ENCODE results near the gene RAB8B.

RAB8B gene

GRCh38 chr15:63276342-63277037, 87.1 kb downstream of the RAB8B start:
- Histone ChIP-seq H3K27me3 (ENCODE audit: control insufficient read depth, insufficient read depth, low read length) (no peaks in the 10 kb centered on the region), H3K27ac (peak overlapping the region; percentile 42), H3K4me3 (ENCODE audit: low read depth, low read length) (peak overlapping the region; percentile 57), H2AFZ (peak overlapping the region; percentile 75), H3K4me2 (ENCODE audit: low read length) (peak overlapping the region; percentile 61), H3K36me3 (ENCODE audit: control insufficient read depth, insufficient read depth, low read length) (no peaks in the 10 kb centered on the region), H3K4me1 (no peaks in the 10 kb centered on the region), H3K9ac (no peak overlapping the region), H3K79me2 (no peaks in the 10 kb centered on the region), H3K9me3 (ENCODE audit: control insufficient read depth, low read length) (no peaks in the 10 kb centered on the region)
- TF ChIP-seq, protein P1, sequence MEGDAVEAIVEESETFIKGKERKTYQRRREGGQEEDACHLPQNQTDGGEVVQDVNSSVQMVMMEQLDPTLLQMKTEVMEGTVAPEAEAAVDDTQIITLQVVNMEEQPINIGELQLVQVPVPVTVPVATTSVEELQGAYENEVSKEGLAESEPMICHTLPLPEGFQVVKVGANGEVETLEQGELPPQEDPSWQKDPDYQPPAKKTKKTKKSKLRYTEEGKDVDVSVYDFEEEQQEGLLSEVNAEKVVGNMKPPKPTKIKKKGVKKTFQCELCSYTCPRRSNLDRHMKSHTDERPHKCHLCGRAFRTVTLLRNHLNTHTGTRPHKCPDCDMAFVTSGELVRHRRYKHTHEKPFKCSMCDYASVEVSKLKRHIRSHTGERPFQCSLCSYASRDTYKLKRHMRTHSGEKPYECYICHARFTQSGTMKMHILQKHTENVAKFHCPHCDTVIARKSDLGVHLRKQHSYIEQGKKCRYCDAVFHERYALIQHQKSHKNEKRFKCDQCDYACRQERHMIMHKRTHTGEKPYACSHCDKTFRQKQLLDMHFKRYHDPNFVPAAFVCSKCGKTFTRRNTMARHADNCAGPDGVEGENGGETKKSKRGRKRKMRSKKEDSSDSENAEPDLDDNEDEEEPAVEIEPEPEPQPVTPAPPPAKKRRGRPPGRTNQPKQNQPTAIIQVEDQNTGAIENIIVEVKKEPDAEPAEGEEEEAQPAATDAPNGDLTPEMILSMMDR (IDR thresholded peaks at IDR 0.05), result no peak

- Histone ChIP-seq H3K4me3 (ENCODE audit: low read depth, low read length) (peak within 1 kb of the TSS; percentile 81), H3K79me2 (no peaks in the 10 kb centered on the region), H3K9ac (peak within 1 kb of the TSS; percentile 37), H3K9me3 (ENCODE audit: control insufficient read depth, low read length) (no peaks in the 10 kb centered on the region), H3K27me3 (ENCODE audit: control insufficient read depth, insufficient read depth, low read length) (no peaks in the 10 kb centered on the region), H3K36me3 (ENCODE audit: control insufficient read depth, insufficient read depth, low read length) (no peaks in the 10 kb centered on the region), H3K27ac (peak within 1 kb of the TSS; percentile 82), H3K4me2 (ENCODE audit: low read length) (peak within 1 kb of the TSS; percentile 89), H2AFZ (peak within 1 kb of the TSS; percentile 98), H3K4me1 (no peaks in the 10 kb centered on the region)
- TF ChIP-seq, protein P1 (IDR thresholded peaks at IDR 0.05), result no peak
Observed at GRCh38 chr15:63277038-63277892, 87.9 kb downstream of the RAB8B start, which contains the start of gene APH1B. Gene APH1B (plus strand): TSS chr15:63277605. CDS start chr15:63277624, 19 bp downstream.

- H3K27me3 ChIP-seq (ENCODE audit: control insufficient read depth, insufficient read depth, low read length), result no peaks in the 10 kb centered on the region
- no peaks in the 10 kb centered on the region for H3K79me2 ChIP-seq
- no peaks in the 10 kb centered on the region for H3K36me3 ChIP-seq (ENCODE audit: control insufficient read depth, insufficient read depth, low read length)
- peak overlapping the region; percentile 89 for H3K4me2 ChIP-seq (ENCODE audit: low read length)
- TF ChIP-seq, protein P1 (IDR thresholded peaks at IDR 0.05), result no peak
- H3K9me3 ChIP-seq (ENCODE audit: control insufficient read depth, low read length), result no peaks in the 10 kb centered on the region
- peak overlapping the region; percentile 37 for H3K9ac ChIP-seq
- no peaks in the 10 kb centered on the region for H3K4me1 ChIP-seq
- peak overlapping the region; percentile 98 for H2AFZ ChIP-seq
- peak overlapping the region; percentile 82 for H3K27ac ChIP-seq
- H3K4me3 ChIP-seq (ENCODE audit: low read depth, low read length), result peak overlapping the region; percentile 81
Observed at GRCh38 chr15:63277893-63278456, 88.6 kb downstream of the RAB8B start.

GRCh38 chr15:63283126-63283525, 93.7 kb downstream of the RAB8B start:
- H3K79me2 ChIP-seq, result no peaks in the 10 kb centered on the region
- no peak overlapping the region for H3K9ac ChIP-seq
- no peak overlapping the region for H2AFZ ChIP-seq
- no peak overlapping the region for H3K27ac ChIP-seq
- H3K27me3 ChIP-seq (ENCODE audit: control insufficient read depth, insufficient read depth, low read length), result no peaks in the 10 kb centered on the region
- H3K4me1 ChIP-seq, result no peaks in the 10 kb centered on the region
- TF ChIP-seq, protein P1 (IDR thresholded peaks at IDR 0.05), result no peak
- no peak overlapping the region for H3K4me2 ChIP-seq (ENCODE audit: low read length)
- H3K4me3 ChIP-seq (ENCODE audit: low read depth, low read length), result no peak overlapping the region
- H3K9me3 ChIP-seq (ENCODE audit: control insufficient read depth, low read length), result no peaks in the 10 kb centered on the region
- H3K36me3 ChIP-seq (ENCODE audit: control insufficient read depth, insufficient read depth, low read length), result no peaks in the 10 kb centered on the region
